ENCODE data around the gene PLD4.

PLD4 gene

DNA sequence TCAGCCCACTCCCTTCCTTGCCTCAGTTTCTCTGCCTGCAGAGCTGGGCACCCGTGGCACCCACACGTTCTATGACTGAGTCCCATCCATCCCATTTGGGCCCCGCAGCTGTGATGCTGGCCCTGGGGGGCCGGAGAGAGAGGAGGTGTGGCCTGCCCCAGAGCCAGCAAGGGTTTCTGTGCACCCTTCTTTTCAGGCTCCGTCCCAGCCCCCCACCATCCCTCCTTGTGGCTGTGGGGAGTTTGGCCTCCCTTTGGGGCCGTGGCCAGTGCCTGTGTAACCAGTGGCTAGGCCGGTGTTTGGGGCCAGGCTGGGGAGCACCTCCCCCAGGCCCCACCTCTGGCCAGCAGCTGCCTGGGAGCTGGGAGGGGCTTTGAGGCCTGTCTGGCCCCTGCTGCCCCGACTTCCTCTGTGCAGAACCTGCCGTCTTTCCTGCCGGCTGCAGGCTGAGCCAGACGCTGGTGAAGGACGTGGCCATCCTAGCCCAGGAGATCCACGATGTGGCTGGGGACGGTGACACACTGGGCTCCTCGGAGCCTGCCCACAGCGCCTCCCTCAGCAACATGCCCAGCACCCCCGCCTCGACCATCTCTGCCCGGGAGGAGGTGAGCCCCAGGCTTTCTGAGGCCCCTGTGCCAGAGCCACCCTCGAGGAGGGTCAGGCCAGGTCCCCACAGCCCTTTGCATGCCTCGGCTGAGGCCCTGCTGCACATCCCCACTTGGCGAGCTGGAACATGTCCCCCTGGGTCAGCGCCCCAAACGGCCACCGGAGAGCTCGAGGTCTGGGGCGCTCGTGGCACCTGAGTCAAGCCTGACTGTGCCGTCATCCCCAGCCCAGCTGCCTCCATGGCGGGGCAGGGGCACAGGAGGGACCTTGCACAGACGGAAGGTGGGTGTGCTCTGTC, 31.9 kb upstream of the PLD4 start:
- H3K27ac ChIP-seq (replicated peaks): no peak overlapping the region
- no peak for TF ChIP-seq GABPA (IDR thresholded peaks at IDR 0.05; ENCODE audit: low read depth)
- TF ChIP-seq, protein P1, sequence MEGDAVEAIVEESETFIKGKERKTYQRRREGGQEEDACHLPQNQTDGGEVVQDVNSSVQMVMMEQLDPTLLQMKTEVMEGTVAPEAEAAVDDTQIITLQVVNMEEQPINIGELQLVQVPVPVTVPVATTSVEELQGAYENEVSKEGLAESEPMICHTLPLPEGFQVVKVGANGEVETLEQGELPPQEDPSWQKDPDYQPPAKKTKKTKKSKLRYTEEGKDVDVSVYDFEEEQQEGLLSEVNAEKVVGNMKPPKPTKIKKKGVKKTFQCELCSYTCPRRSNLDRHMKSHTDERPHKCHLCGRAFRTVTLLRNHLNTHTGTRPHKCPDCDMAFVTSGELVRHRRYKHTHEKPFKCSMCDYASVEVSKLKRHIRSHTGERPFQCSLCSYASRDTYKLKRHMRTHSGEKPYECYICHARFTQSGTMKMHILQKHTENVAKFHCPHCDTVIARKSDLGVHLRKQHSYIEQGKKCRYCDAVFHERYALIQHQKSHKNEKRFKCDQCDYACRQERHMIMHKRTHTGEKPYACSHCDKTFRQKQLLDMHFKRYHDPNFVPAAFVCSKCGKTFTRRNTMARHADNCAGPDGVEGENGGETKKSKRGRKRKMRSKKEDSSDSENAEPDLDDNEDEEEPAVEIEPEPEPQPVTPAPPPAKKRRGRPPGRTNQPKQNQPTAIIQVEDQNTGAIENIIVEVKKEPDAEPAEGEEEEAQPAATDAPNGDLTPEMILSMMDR (IDR thresholded peaks at IDR 0.05; ENCODE audit: insufficient read depth, low read length): no peak
- TF ChIP-seq POLR2AphosphoS5 (IDR thresholded peaks at IDR 0.05; ENCODE audit: low read depth): no peak
- TF ChIP-seq REST (IDR thresholded peaks at IDR 0.05; ENCODE audit: insufficient replicate concordance, low read depth): no peak
- no peak for TF ChIP-seq SPI1 (IDR thresholded peaks at IDR 0.05; ENCODE audit: borderline replicate concordance, low read depth)
- H3K4me3 ChIP-seq (replicated peaks; ENCODE audit: insufficient read depth, low read length): no peak overlapping the region
- no peaks in the 10 kb centered on the region for H3K27me3 ChIP-seq (ENCODE audit: insufficient read depth, poor library complexity, severe bottlenecking)
- DNase-seq (ENCODE audit: low read depth in 1 of 2, low spot score in 1 of 2): no peak

GRCh38 chr14:104893435-104894207, 31.1 kb upstream of the PLD4 start:
- Histone ChIP-seq H3K27ac (replicated peaks) (no peak overlapping the region), H3K27me3 (ENCODE audit: insufficient read depth, poor library complexity, severe bottlenecking) (no peaks in the 10 kb centered on the region), H3K4me3 (replicated peaks; ENCODE audit: insufficient read depth, low read length) (no peak overlapping the region)
- DNase-seq (ENCODE audit: low read depth in 1 of 2, low spot score in 1 of 2): no peak
- no peak for TF ChIP-seq POLR2AphosphoS5 (IDR thresholded peaks at IDR 0.05; ENCODE audit: low read depth)
- TF ChIP-seq SPI1 (IDR thresholded peaks at IDR 0.05; ENCODE audit: borderline replicate concordance, low read depth): no peak

DNA sequence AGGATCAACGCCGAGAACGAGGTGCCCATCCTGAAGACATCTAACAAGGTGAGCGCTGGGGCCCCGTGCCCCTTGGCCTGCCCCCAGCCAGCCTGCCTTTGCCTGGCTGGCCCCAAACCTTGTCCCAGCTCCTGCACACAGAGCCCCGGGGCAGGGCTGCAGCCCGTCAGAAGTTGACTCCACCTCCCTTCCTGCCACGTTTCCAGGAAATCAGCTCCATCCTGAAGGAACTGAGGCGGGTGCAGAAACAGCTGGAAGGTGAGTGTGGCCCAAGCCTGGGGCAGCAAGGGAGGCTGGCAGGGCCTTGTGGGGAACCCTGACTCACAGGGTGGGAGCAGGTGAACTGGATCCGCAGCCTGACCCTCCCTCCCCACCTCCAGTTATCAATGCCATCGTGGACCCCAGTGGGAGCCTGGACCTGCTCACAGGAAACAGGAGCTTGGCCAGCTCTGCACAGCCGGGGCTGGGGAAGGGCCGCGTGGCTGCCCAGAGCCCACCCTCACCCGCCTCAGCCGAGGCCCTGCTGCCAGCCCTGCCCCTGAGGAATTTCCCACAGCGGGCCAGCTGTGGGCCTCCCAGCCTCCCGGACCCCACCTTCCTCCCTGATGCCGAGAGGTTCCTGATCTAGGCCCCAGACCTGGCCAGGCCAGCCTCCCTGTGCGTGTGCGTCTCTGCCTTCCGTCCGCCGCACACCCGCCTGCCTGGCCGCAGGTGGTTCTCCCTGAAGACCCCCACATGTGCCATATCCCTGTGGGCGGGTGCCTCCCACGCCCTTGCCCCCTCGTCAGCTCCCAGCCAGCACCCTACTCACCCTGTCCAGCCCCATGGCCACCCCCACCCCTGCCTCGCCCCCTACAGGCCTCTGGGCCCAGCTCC, 30.1 kb upstream of the PLD4 start:
- no peak for DNase-seq (ENCODE audit: low read depth in 1 of 2, low spot score in 1 of 2)
- no peak for TF ChIP-seq REST (IDR thresholded peaks at IDR 0.05; ENCODE audit: insufficient replicate concordance, low read depth)
- TF ChIP-seq, protein P1 (IDR thresholded peaks at IDR 0.05; ENCODE audit: insufficient read depth, low read length): no peak
- no peak for TF ChIP-seq GABPA (IDR thresholded peaks at IDR 0.05; ENCODE audit: low read depth)
- TF ChIP-seq SPI1 (IDR thresholded peaks at IDR 0.05; ENCODE audit: borderline replicate concordance, low read depth): no peak
- TF ChIP-seq POLR2AphosphoS5 (IDR thresholded peaks at IDR 0.05; ENCODE audit: low read depth): no peak
- no peak overlapping the region for H3K4me3 ChIP-seq (replicated peaks; ENCODE audit: insufficient read depth, low read length)

More for the DNA sequence above, 30.1 kb upstream of the PLD4 start:
- Histone ChIP-seq H3K27me3 (ENCODE audit: insufficient read depth, poor library complexity, severe bottlenecking) (no peaks in the 10 kb centered on the region), H3K27ac (replicated peaks) (no peak overlapping the region)
